NCI-H345 treated with DMSO at 0.1 percent for 48 hours (cell line): ENCODE results near the gene TMEM147.

Experiments
- DNase-seq: peaks from one replicate; lab custom pipeline; 2025; ENCODE audit not compliant: unreplicated experiment; lab: John Stamatoyannopoulos, UW

TMEM147 gene

DNA sequence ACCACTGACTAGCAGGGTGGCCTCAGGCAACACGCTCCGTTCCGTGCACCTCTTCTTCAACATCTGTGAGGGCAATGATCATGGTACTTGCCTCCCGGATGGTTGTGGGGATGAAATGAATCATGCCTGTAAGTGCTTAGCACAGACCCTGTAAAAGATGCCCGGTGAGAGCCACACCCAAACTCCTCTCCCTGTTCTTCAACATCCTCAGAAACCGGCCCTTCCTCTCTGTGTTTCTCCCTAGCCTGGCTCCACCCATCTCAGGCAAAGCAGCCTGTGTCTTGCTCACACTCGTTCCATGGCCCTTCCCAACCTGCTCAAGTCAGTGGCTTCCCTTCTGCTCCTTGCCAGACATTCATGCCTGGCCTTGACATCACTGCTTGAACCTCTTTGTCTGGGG, 26.1 kb upstream of the TMEM147 start:
- DNase-seq, result no peak

DNA sequence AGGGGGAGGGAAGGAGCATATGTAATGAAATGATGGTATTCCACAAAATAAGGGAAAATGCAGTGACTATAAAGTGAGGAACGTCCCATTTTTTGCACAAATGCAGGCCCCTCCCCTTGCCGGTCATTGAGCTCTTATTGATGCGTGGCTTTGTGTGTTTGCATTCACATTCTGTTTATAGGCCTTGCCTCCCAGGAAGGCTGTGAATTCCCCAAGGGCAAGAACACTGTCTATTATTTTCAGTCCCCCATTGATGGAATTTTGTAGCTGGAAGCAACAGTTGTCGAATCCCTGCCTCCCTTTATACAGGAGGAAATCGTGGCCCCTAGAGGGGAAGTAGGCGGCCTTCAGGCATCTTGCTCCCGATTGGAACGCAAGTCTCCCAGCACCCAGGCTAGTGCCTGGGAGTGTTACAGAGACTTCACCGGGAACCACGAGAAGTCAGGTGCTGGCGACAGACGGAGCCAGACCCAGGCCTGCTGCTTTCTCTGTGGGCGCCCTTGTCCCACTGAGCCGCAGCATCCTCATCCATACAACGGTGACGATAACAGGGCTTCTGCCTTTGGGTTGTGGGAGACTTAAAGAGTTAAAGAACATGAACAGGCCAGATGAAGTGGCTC, 24.2 kb upstream of the TMEM147 start:
- peak; percentile 88 for DNase-seq

- no peak for DNase-seq
Measured at GRCh38 chr19:35522745-35523327, 22.6 kb upstream of the TMEM147 start.

- DNase-seq, result no peak
Measured at GRCh38 chr19:35524181-35524837, 21.1 kb upstream of the TMEM147 start.

DNA sequence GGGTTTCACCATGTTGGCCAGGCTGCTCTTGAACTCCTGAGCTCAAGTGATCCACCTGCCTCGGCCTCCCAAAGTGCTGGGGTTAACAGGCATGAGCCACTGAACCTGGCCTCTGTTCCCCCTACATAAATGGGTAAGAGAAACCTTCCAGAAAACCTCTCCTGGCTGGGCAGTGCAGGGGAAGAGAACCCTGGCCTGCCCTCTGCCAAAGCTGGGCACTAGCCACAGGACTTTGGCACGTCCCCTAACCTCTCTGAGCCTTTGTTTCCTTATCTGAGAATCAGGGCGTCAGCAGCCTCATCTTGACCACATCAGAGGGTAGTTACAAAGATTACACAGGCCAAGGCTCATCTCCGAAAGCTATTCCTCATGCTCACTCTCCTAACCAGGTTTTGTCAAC, 19.6 kb upstream of the TMEM147 start:
- no peak for DNase-seq

GRCh38 chr19:35528218-35529038, 17.0 kb upstream of the TMEM147 start, which contains the start of gene SBSN:
SBSN (minus strand) TSS chr19:35528311; CDS start chr19:35528281, 30 bp downstream.
- DNase-seq, result no peak

GRCh38 chr19:35529241-35530218, 15.9 kb upstream of the TMEM147 start:
- DNase-seq, result no peak

DNA sequence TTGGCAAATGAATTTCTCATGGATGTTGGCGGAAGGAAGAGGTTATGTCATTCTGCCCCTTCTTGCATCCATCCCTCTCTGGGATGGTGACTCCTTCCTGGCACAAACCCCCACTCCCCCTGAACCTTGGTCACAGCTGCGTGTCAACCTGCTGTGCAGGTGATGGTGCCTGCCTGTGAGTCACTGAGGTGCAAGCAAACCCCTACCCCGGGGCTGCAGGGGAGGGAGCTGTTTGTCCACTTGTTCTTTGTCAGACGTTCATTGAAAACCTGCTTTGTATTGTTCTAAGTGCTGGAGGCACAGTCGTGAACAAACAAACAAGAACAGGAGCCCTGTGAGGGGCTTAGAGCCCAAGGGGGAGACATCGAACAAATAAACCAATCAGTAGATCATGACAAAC, 14.1 kb upstream of the TMEM147 start:
- DNase-seq, result peak; percentile 97

DNA sequence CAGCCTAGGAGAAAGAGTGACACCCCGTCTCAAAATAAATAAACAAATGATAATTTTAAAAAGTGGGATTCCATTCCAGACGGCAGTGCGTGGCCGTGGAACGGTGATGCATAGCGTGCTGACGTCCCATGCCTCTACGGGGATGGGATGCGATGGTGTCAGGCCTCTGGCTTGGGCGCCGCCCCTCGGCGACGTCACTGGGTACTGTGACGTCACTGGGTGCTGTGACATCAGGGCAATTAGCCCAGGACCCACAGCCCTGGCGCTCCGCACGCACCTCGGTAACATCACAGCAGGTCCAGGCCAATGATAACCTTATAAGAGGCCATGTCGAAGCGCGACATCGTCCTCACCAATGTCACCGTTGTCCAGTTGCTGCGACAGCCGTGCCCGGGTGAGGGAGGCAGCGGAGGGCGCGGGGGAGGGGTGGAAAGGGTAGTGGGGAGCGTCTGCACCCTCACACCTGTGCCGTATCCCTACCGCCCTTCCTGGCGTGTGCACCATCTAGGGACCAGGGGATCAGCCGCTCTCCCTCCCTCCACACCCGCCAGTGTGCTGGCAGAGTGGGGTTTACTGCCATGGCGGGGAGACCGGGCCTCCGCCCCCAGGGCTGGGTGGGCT, 12.1 kb upstream of the TMEM147 start, which contains the start of gene GAPDHS:
Gene GAPDHS, plus strand, starts transcription at position 256 of the 621 bp plus-strand sequence. Its CDS starts 72 bp downstream, at position 328.
- no peak for DNase-seq

- DNase-seq, result no peak
Measured at GRCh38 chr19:35533822-35534392, 11.5 kb upstream of the TMEM147 start.

- peak; percentile 46 for DNase-seq
Measured at GRCh38 chr19:35534803-35535480, 10.5 kb upstream of the TMEM147 start.

DNA sequence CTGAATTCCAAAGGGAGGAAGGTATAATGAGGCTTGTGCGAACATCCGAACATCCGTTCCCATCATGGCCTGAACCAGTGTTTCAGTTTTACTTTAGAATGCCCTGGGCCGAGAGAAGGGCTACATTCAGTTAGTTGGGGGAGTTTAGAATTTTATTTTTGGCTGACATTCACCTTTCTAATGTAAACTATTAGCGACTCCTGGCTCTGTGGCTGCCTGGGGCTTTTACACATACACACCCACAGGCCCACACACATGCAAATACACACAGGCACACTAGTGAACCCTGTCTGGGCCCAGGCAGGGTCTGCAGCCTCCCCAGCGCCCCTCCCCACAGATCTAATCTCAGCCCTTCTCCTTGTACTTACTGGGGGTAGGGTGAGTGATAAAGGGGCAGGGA, 6.1 kb upstream of the TMEM147 start:
- DNase-seq, result no peak

DNA sequence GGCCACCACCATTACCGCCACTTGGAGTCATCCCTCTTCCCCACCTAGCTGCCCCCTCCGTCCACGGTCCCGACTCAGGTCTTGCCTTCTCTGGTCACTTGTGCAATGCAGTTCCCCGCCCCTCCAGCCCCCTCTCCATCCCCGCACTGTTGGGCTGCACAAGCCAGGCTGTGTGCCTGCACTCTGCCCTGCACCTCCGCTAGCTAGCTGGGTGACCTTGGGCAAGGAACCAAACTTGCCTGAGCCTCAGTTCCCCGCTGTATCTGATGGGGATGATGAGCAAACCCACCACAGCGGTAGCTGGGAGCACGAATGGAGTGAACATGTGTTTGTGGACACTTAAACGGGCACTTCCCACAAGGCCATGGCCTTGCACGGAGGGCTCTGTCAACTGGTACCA, 5.6 kb upstream of the TMEM147 start:
- DNase-seq, result no peak

- no peak for DNase-seq
Measured at GRCh38 chr19:35540356-35540927, 5.0 kb upstream of the TMEM147 start.

DNA sequence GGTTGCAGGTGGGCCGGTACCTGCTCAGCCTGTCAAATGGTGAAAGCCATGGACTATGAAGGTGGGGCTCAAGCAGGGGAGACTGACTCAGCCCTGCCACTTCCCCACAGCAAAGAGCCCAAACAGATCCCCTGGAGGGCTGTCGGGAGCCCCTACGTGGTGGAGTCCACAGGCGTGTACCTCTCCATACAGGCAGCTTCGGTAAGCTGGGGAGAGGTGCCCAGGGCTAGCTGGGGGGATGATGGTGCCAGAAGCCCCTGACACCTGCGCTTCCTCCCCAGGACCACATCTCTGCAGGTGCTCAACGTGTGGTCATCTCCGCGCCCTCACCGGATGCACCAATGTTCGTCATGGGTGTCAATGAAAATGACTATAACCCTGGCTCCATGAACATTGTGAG, 3.2 kb upstream of the TMEM147 start:
- no peak for DNase-seq

DNA sequence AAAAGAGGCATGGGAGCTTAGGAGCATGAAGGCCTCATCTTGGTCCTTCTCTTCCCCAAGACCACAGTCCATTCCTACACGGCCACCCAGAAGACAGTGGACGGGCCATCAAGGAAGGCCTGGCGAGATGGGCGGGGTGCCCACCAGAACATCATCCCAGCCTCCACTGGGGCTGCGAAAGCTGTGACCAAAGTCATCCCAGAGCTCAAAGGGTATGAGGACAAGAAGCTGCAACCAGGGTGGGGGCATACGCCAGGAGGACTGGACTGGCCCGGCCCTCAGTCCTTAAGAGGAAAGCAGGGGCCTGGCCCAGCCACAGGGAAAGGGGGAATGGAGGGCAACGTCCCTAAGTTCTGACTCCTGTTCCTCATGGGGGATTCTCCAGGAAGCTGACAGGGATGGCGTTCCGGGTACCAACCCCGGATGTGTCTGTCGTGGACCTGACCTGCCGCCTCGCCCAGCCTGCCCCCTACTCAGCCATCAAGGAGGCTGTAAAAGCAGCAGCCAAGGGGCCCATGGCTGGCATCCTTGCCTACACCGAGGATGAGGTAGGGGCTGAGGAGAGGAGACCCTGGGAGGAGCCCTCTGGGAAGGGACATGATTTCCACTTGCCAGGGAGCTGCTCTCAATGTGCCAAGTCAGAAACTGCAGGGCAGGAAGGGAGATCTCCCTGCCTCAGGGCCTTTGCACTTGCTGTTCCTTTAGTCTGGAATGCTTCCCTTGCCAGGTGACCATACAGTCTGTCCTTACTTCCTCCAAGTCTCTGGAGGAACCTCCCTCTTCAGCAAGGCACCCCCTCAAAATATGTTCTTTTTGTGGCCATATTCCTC, 1.9 kb upstream of the TMEM147 start:
- no peak for DNase-seq

DNA sequence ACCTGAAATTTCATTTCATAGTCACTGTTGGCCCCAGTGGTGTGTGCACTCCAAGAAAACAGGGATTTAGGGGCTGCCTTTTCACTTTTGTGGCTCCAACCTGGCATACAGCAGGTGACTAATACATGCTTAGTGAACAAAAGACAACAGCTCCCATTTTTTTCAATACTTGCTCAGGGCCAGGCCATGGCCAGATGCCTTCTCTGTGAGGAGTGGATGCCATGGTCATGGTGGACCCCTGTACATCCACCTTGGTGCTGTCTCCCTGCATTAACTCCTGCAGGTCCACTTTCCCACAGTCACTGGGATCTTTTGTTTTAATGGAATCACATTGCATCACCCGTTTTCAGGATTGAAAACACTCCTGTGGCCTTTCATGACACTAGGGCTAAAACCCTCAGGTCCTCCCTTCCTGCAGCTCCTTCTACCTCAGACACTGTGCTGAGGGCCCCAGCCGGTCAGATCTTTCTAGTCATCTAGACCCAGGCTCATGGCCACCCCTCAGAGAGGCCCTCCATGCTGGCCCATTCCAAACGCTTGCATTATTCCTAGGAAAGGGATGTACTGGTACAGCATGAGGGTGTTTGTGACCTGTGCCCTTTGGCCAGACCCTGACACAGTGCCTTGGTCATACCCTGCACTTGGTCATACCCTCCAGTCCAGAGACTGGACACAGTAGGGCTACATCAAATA, 1.2 kb upstream of the TMEM147 start:
- DNase-seq, result no peak
